Measurements from ENCODE around the gene ZNF70. TPM values are rescaled to one million over a fixed set of nuclear protein-coding genes. Genes with fewer than 3 reads are reported as not detected.
"Not testable (repeated sequence)": the region's sequence is repeated elsewhere in the genome, so short reads cannot be mapped to it uniquely, and the experiment has no call there.

Gene ZNF70
- total RNA-seq, 4 donors from 2014 or later, result 2.7 to 7.5 (median 5.9) TPM

DNA sequence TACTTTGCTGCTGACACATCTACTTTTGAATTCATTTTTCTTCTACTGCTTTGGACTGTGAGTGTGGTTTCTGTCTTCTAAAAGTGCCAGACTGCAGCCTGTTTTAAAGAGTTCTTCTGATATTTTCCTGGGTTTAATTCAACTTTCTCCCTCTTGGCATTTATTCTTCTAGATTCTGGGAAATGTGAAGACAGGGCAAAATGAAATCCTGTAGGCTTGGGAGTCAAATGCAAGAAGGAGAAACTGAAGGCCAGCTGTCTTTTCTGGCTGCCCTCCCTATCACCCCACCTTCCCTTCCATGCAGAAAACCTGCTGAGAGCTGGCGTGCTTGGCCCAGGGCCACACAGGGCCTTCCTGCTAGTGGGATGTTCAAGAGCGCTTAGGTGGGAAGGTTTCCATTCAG, 7.6 kb downstream of the ZNF70 start:
- DNase-seq, result no peak
- no peak overlapping the region for H3K4me3 ChIP-seq
- H3K9me3 ChIP-seq, result no peaks in the 10 kb centered on the region
- no peaks in the 10 kb centered on the region for H3K4me1 ChIP-seq
- no peak overlapping the region for H3K27ac ChIP-seq
- no peak for TF ChIP-seq EP300 (IDR thresholded peaks at IDR 0.05; ENCODE audit: low read depth)
- TF ChIP-seq, protein P1, sequence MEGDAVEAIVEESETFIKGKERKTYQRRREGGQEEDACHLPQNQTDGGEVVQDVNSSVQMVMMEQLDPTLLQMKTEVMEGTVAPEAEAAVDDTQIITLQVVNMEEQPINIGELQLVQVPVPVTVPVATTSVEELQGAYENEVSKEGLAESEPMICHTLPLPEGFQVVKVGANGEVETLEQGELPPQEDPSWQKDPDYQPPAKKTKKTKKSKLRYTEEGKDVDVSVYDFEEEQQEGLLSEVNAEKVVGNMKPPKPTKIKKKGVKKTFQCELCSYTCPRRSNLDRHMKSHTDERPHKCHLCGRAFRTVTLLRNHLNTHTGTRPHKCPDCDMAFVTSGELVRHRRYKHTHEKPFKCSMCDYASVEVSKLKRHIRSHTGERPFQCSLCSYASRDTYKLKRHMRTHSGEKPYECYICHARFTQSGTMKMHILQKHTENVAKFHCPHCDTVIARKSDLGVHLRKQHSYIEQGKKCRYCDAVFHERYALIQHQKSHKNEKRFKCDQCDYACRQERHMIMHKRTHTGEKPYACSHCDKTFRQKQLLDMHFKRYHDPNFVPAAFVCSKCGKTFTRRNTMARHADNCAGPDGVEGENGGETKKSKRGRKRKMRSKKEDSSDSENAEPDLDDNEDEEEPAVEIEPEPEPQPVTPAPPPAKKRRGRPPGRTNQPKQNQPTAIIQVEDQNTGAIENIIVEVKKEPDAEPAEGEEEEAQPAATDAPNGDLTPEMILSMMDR (IDR thresholded peaks at IDR 0.05), result no peak
- no peak for TF ChIP-seq POLR2A (IDR thresholded peaks at IDR 0.05)
- TF ChIP-seq POLR2AphosphoS5 (IDR thresholded peaks at IDR 0.05), result no peak
- 77% methylated on average over 2 of the region's 2 CpGs; no CpG with 5 or more reads in 1 of the 2 donors for WGBS, 2 donors (ENCODE audit: low coverage in 1 of 2)
- in situ Hi-C loops (cut with MboI; ENCODE audit: low pct_ligation_motif_present in 1 of 4, low pct_unique_long_range_greater_than_20kb in 1 of 4, low sequenced_read_pairs in 3 of 4), result no loop called here
- intact Hi-C loops (cut with DNase I; ENCODE audit: low total_unique reads), result no loop called here
- no peaks in the 10 kb centered on the region for H3K27me3 ChIP-seq
- peaks cover 0 to 14% (median 0%) of the 10 kb centered on the region in 4 donors for H3K36me3 ChIP-seq

DNA sequence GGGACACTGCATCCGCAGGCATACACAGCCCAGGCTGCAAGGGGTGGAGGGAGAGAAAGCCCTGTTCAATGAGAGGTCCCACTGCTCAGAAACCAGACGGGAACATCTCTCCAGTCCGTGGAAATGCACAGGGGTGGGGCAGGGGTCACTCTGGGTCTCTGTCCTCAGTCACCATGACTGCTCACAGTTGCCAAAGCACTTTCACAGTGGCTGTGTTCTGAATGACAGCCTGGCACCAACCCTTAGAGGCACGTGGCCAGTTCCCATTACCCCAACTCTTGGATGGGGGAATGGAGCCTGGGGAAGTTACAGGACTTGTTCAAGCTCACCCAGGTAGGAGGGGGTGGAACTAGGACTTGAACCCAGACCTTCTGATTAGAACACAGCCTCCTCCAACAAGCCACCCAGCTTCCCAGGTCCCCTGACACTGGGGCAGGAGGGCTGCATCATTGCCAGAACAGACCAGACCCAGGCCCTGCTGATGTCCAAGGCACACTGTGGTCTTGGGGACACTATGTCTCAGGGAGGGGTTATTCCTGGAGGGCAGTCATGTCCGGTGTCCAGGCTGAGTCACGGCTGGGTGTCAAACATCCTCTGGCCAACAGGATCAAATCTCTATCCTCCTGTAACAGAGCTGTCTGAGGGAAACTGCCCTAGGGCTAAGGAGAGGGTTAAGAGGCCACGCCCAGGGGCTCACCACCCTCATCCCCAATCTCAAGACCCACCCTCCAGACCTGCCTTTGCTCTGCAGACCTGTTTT, 8.2 kb downstream of the ZNF70 start:
- Histone ChIP-seq H3K9me3 (no peaks in the 10 kb centered on the region), H3K27me3 (no peaks in the 10 kb centered on the region), H3K36me3 (peaks cover 0 to 14% (median 0%) of the 10 kb centered on the region in 4 donors), H3K4me3 (no peak overlapping the region), H3K27ac (no peak overlapping the region), H3K4me1 (no peaks in the 10 kb centered on the region)
- 80 to 83% methylated on average over 2 to 7 of the region's 7 CpGs for whole genome bisulfite sequencing, 2 donors (ENCODE audit: low coverage in 1 of 2)
- intact Hi-C loops (cut with DNase I; ENCODE audit: low total_unique reads), result no loop called here
- in situ Hi-C loops (cut with MboI; ENCODE audit: low pct_ligation_motif_present in 1 of 4, low pct_unique_long_range_greater_than_20kb in 1 of 4, low sequenced_read_pairs in 3 of 4), result no loop called here
- no peak for TF ChIP-seq POLR2AphosphoS5 (IDR thresholded peaks at IDR 0.05)
- TF ChIP-seq, protein P1 (IDR thresholded peaks at IDR 0.05), result no peak
- no peak for DNase-seq

DNA sequence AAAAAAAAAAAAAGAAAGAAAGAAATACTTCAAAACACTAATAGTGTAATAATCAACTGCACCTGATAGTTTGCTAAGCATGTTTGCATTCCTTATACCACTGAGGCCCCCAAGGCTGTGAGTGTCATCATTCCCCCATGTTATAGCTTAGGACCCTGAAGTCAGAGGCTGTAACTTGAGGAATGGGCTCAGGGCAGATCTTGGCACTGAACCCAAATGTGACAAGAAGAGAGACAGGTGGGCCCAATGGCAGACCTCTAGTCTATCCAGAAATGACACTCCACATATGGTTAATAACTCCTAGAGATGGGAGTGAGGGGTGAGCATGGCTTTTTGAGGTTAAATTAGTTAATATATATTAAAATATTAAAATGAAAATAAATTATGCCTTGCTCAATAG, 13.2 kb downstream of the ZNF70 start:
- in situ Hi-C loops (cut with MboI; ENCODE audit: low pct_ligation_motif_present in 1 of 4, low pct_unique_long_range_greater_than_20kb in 1 of 4, low sequenced_read_pairs in 3 of 4), result no loop called here

DNA sequence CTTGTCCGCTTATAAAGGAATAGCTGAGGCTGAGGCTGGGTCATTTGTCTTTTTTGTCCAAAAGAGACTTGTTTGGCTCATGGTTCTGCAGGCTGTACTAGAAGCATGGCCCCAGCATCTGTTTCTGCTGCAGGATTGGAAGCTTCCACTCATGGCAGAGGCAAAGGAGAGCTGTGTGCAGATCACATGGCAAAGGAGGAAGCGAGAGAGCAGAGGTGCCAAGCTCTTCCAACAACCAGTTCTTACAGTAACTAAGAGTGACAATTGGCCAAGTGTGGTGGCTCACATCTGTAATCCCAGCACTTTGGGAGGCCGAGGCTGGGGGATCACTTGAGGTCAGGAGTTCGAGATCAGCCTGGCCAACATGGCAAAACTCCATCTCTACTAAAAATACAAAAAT, 22.8 kb downstream of the ZNF70 start:
- H3K4me1 ChIP-seq; intact Hi-C loops (cut with DNase I; ENCODE audit: low total_unique reads); H3K27ac ChIP-seq; H3K4me3 ChIP-seq; H3K36me3 ChIP-seq; DNase-seq; H3K27me3 ChIP-seq; in situ Hi-C loops (cut with MboI; ENCODE audit: low pct_ligation_motif_present in 1 of 4, low pct_unique_long_range_greater_than_20kb in 1 of 4, low sequenced_read_pairs in 3 of 4); H3K9me3 ChIP-seq: not testable (repeated sequence)
- WGBS, 2 donors (ENCODE audit: low coverage in 1 of 2), result 80% methylated on average over 4 of the region's 4 CpGs; no CpG with 5 or more reads in 1 of the 2 donors

More for the DNA sequence above, 13.2 kb downstream of the ZNF70 start:
- H3K27ac ChIP-seq, result no peak overlapping the region
- H3K4me1 ChIP-seq, result no peaks in the 10 kb centered on the region
- intact Hi-C loops (cut with DNase I; ENCODE audit: low total_unique reads), result no loop called here
- DNase-seq, result no peak
- no peak overlapping the region for H3K4me3 ChIP-seq
- no peaks in the 10 kb centered on the region for H3K36me3 ChIP-seq
- H3K9me3 ChIP-seq, result no peaks in the 10 kb centered on the region
- no peaks in the 10 kb centered on the region for H3K27me3 ChIP-seq
- TF ChIP-seq POLR2AphosphoS5 (IDR thresholded peaks at IDR 0.05), result no peak
- TF ChIP-seq, protein P1 (IDR thresholded peaks at IDR 0.05), result no peak
- no peak for TF ChIP-seq POLR2A (IDR thresholded peaks at IDR 0.05)
- TF ChIP-seq EP300 (IDR thresholded peaks at IDR 0.05; ENCODE audit: low read depth), result no peak

DNA sequence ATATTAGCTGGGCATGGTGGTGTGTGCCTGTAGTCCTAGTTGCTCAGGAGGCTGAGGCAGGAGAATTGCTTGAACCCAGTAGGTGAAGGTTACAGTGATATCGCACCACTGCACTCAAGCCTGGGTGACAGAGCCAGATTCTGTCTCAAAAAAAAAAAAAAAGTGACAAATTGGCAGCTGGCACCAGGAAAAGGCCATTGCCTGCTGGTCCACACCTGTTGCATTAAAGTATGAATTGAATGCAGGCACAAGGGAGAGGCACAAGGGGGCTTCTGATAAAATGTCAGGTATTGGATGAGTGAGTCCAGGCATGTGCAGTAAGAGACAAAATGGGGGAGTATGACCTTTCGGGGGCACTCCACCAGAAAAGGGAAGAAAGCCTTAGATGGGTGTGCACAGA, 28.2 kb downstream of the ZNF70 start:
- WGBS, 2 donors (ENCODE audit: low coverage in 1 of 2), result 70% methylated on average over 2 of the region's 2 CpGs; no CpG with 5 or more reads in 1 of the 2 donors
- no peaks in the 10 kb centered on the region for H3K4me1 ChIP-seq
- in situ Hi-C loops (cut with MboI; ENCODE audit: low pct_ligation_motif_present in 1 of 4, low pct_unique_long_range_greater_than_20kb in 1 of 4, low sequenced_read_pairs in 3 of 4), result no loop called here

More for the DNA sequence above, 28.2 kb downstream of the ZNF70 start:
- no peak for TF ChIP-seq EP300 (IDR thresholded peaks at IDR 0.05; ENCODE audit: low read depth)
- no peak for TF ChIP-seq POLR2AphosphoS5 (IDR thresholded peaks at IDR 0.05)
- no peak for TF ChIP-seq POLR2A (IDR thresholded peaks at IDR 0.05)
- TF ChIP-seq, protein P1 (IDR thresholded peaks at IDR 0.05), result no peak
- Histone ChIP-seq H3K27ac (no peak overlapping the region), H3K36me3 (no peaks in the 10 kb centered on the region), H3K27me3 (no peaks in the 10 kb centered on the region), H3K9me3 (no peaks in the 10 kb centered on the region), H3K4me3 (no peak overlapping the region)
- no peak for DNase-seq
- intact Hi-C loops (cut with DNase I; ENCODE audit: low total_unique reads), result no loop called here
